OCI-LY3 (cell line): ENCODE data around the gene RASL10A.

Experiments used
- H2AFZ ChIP-seq: fragments of 200-600, 300-600 bp; shearing (Covaris generic); 2 replicates; pipeline ENCODE4 v1.6.0; 2014; ENCODE audit warnings: antibody characterized with exemption, low read depth, low read length
- H3K27ac ChIP-seq: fragments of 200-600, 300-600 bp; sonication (generic); 2 replicates; pipeline ENCODE4 v1.5.1; 2014; ENCODE audit warnings: mild to moderate bottlenecking, low read length, moderate library complexity, mixed read lengths
- H3K27me3 ChIP-seq: fragments of 200-600, 300-600 bp; sonication (generic); 2 replicates; pipeline ENCODE4 v1.6.1; 2014; ENCODE audit warnings: low read depth, low read length, mixed read lengths
- H3K36me3 ChIP-seq: fragments of 200-600, 300-600 bp; sonication (generic); replicated peaks from 2 replicates; pipeline ENCODE3; 2014; ENCODE audit warnings: low read depth, low read length, mixed read lengths
- H3K4me1 ChIP-seq: fragments of 300-600, 200-600 bp; sonication (generic); 2 replicates; pipeline ENCODE4 v1.6.1; 2014; ENCODE audit warnings: low read length, mixed read lengths
- H3K4me2 ChIP-seq: fragments of 200-600, 300-600 bp; sonication (generic); 2 replicates; pipeline ENCODE4 v1.6.1; 2014; ENCODE audit warnings: low read length, mixed read lengths
- H3K4me3 ChIP-seq: fragments of 300-600, 200-600 bp; sonication (generic); 2 replicates; pipeline ENCODE4 v1.5.1; 2014; ENCODE audit warnings: antibody characterized with exemption, mild to moderate bottlenecking, low read length, moderate library complexity
- H3K79me2 ChIP-seq: fragments of 300-600, 200-600 bp; shearing (Covaris generic); 2 replicates; pipeline ENCODE4 v1.6.1; 2014; ENCODE audit warnings: mild to moderate bottlenecking, low read length, mixed read lengths
- H3K9ac ChIP-seq: fragments of 300-600, 200-600 bp; shearing (Covaris generic); 2 replicates; pipeline ENCODE4 v1.6.0; 2014; ENCODE audit warnings: mild to moderate bottlenecking, low read length, moderate library complexity
- H3K9me3 ChIP-seq: fragments of 200-600, 300-600 bp; shearing (Covaris generic); 2 replicates; pipeline ENCODE4 v1.6.1; 2014; ENCODE audit warnings: low read length, mixed read lengths; ENCODE audit not compliant: insufficient read depth
- H4K20me1 ChIP-seq: fragments of 200-600, 300-600 bp; sonication (generic); 2 replicates; pipeline ENCODE4 v1.6.1; 2016; ENCODE audit warnings: low read length, mixed read lengths; ENCODE audit not compliant: insufficient read depth
- CTCF ChIP-seq: fragments of 200-600, 300-600 bp; sonication (generic); IDR thresholded peaks from 2 replicates; pipeline ENCODE4 v1.5.1; 2014; ENCODE audit warnings: antibody characterized with exemption, low read length, low read depth
- EZH2phosphoT487 ChIP-seq: fragments of 200-600 bp; shearing (Covaris generic); IDR thresholded peaks from 2 replicates; pipeline ENCODE4 v1.6.1; 2018; ENCODE audit warnings: antibody characterized with exemption, mixed run types, low read depth

Gene RASL10A

GRCh38 chr22:29341056-29341848 lies 25.8 kb upstream of the RASL10A start:
- H3K79me2 ChIP-seq = no peaks in the 10 kb centered on the region
- H3K4me2 ChIP-seq = no peak overlapping the region
- H3K4me3 ChIP-seq = no peak overlapping the region
- no peak overlapping the region for H2AFZ ChIP-seq
- H3K27ac ChIP-seq = no peak overlapping the region
- H3K27me3 ChIP-seq = no peaks in the 10 kb centered on the region
- H3K4me1 ChIP-seq = no peaks in the 10 kb centered on the region
- H3K9me3 ChIP-seq = no peaks in the 10 kb centered on the region
- H4K20me1 ChIP-seq = 0 out of 2 replicates have a peak, but pooled peaks cover 3% of the 10 kb centered on the region
- H3K9ac ChIP-seq = no peak overlapping the region
- TF ChIP-seq EZH2phosphoT487 (no peak), CTCF (no peak)
- peaks cover 69% of the 10 kb centered on the region for H3K36me3 ChIP-seq

GRCh38 chr22:29340566-29340965 lies 25.1 kb upstream of the RASL10A start:
- Histone ChIP-seq H3K79me2 (no peaks in the 10 kb centered on the region), H2AFZ (no peak overlapping the region), H3K4me2 (no peak overlapping the region), H3K27ac (no peak overlapping the region), H3K4me3 (no peak overlapping the region), H3K9me3 (no peaks in the 10 kb centered on the region), H3K4me1 (no peaks in the 10 kb centered on the region), H3K27me3 (no peaks in the 10 kb centered on the region), H4K20me1 (0 out of 2 replicates have a peak, but pooled peaks cover 3% of the 10 kb centered on the region), H3K36me3 (peaks cover 70% of the 10 kb centered on the region), H3K9ac (no peak overlapping the region)
- no peak for TF ChIP-seq EZH2phosphoT487
- TF ChIP-seq CTCF = no peak

GRCh38 chr22:29339381-29340235 lies 24.1 kb upstream of the RASL10A start:
- TF ChIP-seq EZH2phosphoT487 (no peak), CTCF (no peak)
- Histone ChIP-seq H3K9ac (no peak overlapping the region), H3K27ac (no peak overlapping the region)

GRCh38 chr22:29338398-29338797 lies 22.9 kb upstream of the RASL10A start:
- Histone ChIP-seq H4K20me1 (0 out of 2 replicates have a peak, but pooled peaks cover 1% of the 10 kb centered on the region), H3K9ac (no peak overlapping the region), H3K79me2 (no peaks in the 10 kb centered on the region), H2AFZ (no peak overlapping the region), H3K36me3 (peaks cover 72% of the 10 kb centered on the region), H3K4me2 (no peak overlapping the region), H3K4me1 (no peaks in the 10 kb centered on the region), H3K27me3 (no peaks in the 10 kb centered on the region), H3K9me3 (no peaks in the 10 kb centered on the region), H3K27ac (no peak overlapping the region), H3K4me3 (no peak overlapping the region)
- TF ChIP-seq CTCF = no peak
- TF ChIP-seq EZH2phosphoT487 = no peak

More at GRCh38 chr22:29339381-29340235, 24.1 kb upstream of the RASL10A start:
- Histone ChIP-seq H3K4me1 (no peaks in the 10 kb centered on the region), H3K79me2 (no peaks in the 10 kb centered on the region), H4K20me1 (0 out of 2 replicates have a peak, but pooled peaks cover 3% of the 10 kb centered on the region), H3K4me3 (no peak overlapping the region), H3K27me3 (no peaks in the 10 kb centered on the region), H3K36me3 (peaks cover 72% of the 10 kb centered on the region), H2AFZ (no peak overlapping the region), H3K4me2 (no peak overlapping the region), H3K9me3 (no peaks in the 10 kb centered on the region)
